HEK293T (cell line): Measurements from ENCODE around the gene TTC13.

Experiments
- ARNT ChIP-seq: fragments of 450-650 bp; IDR thresholded peaks from 2 replicates; pipeline ENCODE4 v1.6.1; 2017; ENCODE audit warnings: mild to moderate bottlenecking
- BHLHE40 ChIP-seq: fragments of 450-650 bp; IDR thresholded peaks from 2 replicates; pipeline ENCODE4 v1.6.1; 2016; ENCODE audit warnings: mild to moderate bottlenecking, moderate library complexity, borderline replicate concordance
- FOXA1 ChIP-seq: fragments of 450-650 bp; IDR thresholded peaks from 2 replicates; pipeline ENCODE4 v1.6.1; 2016; ENCODE audit warnings: mild to moderate bottlenecking
- FOXM1 ChIP-seq: fragments of 450-650 bp; IDR thresholded peaks from 2 replicates; pipeline ENCODE4 v1.6.1; 2017; ENCODE audit warnings: mild to moderate bottlenecking, borderline replicate concordance
- HDGF ChIP-seq: fragments of 450-650 bp; IDR thresholded peaks from 2 replicates; pipeline ENCODE4 v1.6.1; 2017; ENCODE audit warnings: antibody characterized with exemption, borderline replicate concordance
- L3MBTL2 ChIP-seq: fragments of 450-650 bp; conservative IDR thresholded peaks from 2 replicates; pipeline ENCODE4 v1.6.1; 2016; ENCODE audit warnings: mild to moderate bottlenecking
- LEF1 ChIP-seq: fragments of 450-650 bp; IDR thresholded peaks from 2 replicates; pipeline ENCODE4 v1.6.1; 2017; ENCODE audit warnings: mild to moderate bottlenecking, borderline replicate concordance
- NFRKB ChIP-seq: fragments of 450-650 bp; IDR thresholded peaks from 2 replicates; pipeline ENCODE4 v1.6.1; 2016; ENCODE audit warnings: mild to moderate bottlenecking, moderate library complexity
- SP1 ChIP-seq: fragments of 450-650 bp; IDR thresholded peaks from 2 replicates; pipeline ENCODE4 v1.6.1; 2017
- SUZ12 ChIP-seq: fragments of 450-650 bp; IDR thresholded peaks from 2 replicates; pipeline ENCODE4 v1.6.1; 2016; ENCODE audit warnings: mild to moderate bottlenecking
- TARDBP ChIP-seq: fragments of 450-650 bp; IDR thresholded peaks from 2 replicates; pipeline ENCODE4 v1.6.1; 2016
- ZNF384 ChIP-seq: fragments of 450-650 bp; IDR thresholded peaks from 2 replicates; pipeline ENCODE4 v1.6.1; 2016

- TF ChIP-seq ZNF384, result no peak
- no peak for TF ChIP-seq LEF1
- no peak for TF ChIP-seq SUZ12
- TF ChIP-seq NFRKB, result no peak
- no peak for TF ChIP-seq SP1
- TF ChIP-seq TARDBP, result no peak
- TF ChIP-seq L3MBTL2, result no peak
- no peak for TF ChIP-seq FOXM1
- TF ChIP-seq FOXA1, result no peak
- TF ChIP-seq HDGF, result no peak
- TF ChIP-seq ARNT, result no peak
- no peak for TF ChIP-seq BHLHE40
Observed at GRCh38 chr1:231027136-231027925, 48.7 kb upstream of the TTC13 start.
